Lower leg skin (tissue), 4 donors: ENCODE measurements around the gene TDRKH. TPM values are rescaled to one million over a fixed set of nuclear protein-coding genes. Genes with fewer than 3 reads are reported as not detected.

Source experiments
- DNase-seq, 2 donors: peaks; one replicate each; pipeline ENCODE4 v3.0.0-alpha.2; 2019; ENCODE audit warnings: low spot score in 2 of 2
- H3K4me3 ChIP-seq: fragments of 200-600 bp; sonication (generic); 2 replicates; pipeline ENCODE4 v1.5.1; 2017; ENCODE audit warnings: mild to moderate bottlenecking, low read depth; ENCODE audit not compliant: poor library complexity, severe bottlenecking
- POLR2A ChIP-seq, 2 donors: fragments of 450-650 bp; IDR thresholded peaks; one replicate each; pipeline ENCODE4 v1.6.1; 2016 to 2017; ENCODE audit warnings: antibody characterized with exemption in 2 of 2, mild to moderate bottlenecking in 1 of 2, moderate library complexity in 1 of 2
- WGBS, 2 donors: methylation state at CpG; one replicate each; pipeline ENCODE4 v1.1.5; 2018; 5-methylcytosine and 5-hydroxymethylcytosine counted together
- intact Hi-C: fragments of 100-400 bp; cut with DNase I; formaldehyde crosslinking; loops from one replicate; pipeline ENCODE4 v1.15.0; 2023; ENCODE audit warnings: low total_unique reads
- total RNA-seq, 4 donors: library from RNA; depleted of rRNA; stranded (reverse); fragments of >200 nt; gene quantifications; one replicate each; pipeline ENCODE4 v1.1.0, GENCODE V29; 2016
- TF ChIP-seq, protein P1 (sequence below), 3 donors: fragments of 450-650 bp; IDR thresholded peaks; one replicate each; pipeline ENCODE4 v1.5.1; 2016; ENCODE audit warnings: antibody characterized with exemption in 3 of 3, mild to moderate bottlenecking in 3 of 3, moderate library complexity in 2 of 3

Gene TDRKH
- total RNA-seq, 4 donors from 2014 or later: 2.1 to 3.0 (median 2.6) TPM

DNA sequence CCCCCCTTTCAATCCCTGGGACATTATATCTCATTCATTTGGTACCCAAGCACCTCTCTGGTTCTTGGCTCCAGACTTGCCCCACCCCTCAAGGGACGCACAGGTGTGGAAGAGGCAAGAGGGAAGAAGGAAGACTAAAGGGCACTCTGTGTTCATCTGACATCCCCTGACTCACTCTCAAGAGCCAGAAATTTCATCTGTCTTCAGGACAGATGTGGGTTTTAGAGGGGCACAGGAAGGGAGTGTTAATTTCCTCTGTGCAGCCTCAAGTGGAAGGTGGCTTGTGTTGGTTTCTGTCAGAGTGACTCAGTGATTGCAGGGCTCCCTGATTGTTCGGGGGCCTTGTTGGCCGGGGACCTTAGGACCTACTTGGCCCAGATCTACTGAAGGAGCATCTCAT, 46.9 kb upstream of the TDRKH start:
- 47 to 66% methylated on average over 3 of the region's 3 CpGs for WGBS, 2 donors
- no peak for TF ChIP-seq POLR2A (IDR thresholded peaks at IDR 0.05)
- TF ChIP-seq, protein P1, sequence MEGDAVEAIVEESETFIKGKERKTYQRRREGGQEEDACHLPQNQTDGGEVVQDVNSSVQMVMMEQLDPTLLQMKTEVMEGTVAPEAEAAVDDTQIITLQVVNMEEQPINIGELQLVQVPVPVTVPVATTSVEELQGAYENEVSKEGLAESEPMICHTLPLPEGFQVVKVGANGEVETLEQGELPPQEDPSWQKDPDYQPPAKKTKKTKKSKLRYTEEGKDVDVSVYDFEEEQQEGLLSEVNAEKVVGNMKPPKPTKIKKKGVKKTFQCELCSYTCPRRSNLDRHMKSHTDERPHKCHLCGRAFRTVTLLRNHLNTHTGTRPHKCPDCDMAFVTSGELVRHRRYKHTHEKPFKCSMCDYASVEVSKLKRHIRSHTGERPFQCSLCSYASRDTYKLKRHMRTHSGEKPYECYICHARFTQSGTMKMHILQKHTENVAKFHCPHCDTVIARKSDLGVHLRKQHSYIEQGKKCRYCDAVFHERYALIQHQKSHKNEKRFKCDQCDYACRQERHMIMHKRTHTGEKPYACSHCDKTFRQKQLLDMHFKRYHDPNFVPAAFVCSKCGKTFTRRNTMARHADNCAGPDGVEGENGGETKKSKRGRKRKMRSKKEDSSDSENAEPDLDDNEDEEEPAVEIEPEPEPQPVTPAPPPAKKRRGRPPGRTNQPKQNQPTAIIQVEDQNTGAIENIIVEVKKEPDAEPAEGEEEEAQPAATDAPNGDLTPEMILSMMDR (IDR thresholded peaks at IDR 0.05): no peak
- no peak for DNase-seq
- intact Hi-C loops: loop anchor here (10.0 kb wide), 1 partner anchor 302 kb away; no protein-coding TSS in a partner anchor
- no peak overlapping the region for H3K4me3 ChIP-seq

DNA sequence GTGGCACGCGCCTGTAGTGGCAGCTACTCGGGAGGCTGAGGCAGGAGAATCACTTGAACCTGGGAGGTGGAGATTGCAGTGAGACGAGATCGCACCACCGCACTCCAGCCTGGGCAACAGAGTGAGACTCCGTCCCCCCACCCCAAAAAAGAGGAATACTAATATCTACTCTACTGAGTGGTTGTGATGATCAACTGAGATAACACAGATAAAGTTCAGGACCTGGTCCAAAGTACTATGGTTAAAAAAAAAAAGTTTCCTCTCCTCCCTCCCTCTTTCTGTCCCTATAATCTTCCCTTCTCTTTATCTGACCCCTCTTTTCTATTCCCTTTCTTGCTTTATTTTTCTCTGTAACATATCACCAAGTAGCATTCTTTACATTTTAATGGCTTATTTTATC, 45.3 kb upstream of the TDRKH start:
- 94 to 96% methylated on average over 7 of the region's 7 CpGs for WGBS, 2 donors
- no peak for DNase-seq
- intact Hi-C loops: loop anchor here (10.0 kb wide), 1 partner anchor 301 kb away; no protein-coding TSS in a partner anchor
- TF ChIP-seq POLR2A (IDR thresholded peaks at IDR 0.05): no peak
- TF ChIP-seq, protein P1 (IDR thresholded peaks at IDR 0.05): no peak
- no peak overlapping the region for H3K4me3 ChIP-seq

DNA sequence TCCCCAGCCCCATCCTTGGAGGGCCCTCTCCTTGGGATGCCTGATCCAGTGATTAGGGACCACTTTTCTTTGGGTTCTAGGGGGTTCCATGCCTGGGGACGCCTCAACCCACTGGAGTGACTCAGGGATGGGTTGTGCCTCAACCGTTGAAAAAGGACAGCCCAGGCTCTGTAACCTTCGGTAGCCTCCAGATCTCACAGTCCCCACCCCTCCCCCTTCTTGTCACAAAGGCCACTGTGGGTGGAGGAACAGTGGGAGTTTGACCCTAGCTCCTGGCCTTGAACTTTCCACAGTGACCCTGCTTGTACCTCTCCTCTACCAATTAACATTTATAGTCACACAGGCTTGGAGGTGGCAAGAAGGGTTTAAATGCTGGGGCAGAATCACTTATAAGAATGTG, 43.9 kb upstream of the TDRKH start:
- H3K4me3 ChIP-seq: no peak overlapping the region
- WGBS, 2 donors: 74 to 84% methylated on average over 2 to 3 of the region's 3 CpGs
- intact Hi-C loops: loop anchor here (10.0 kb wide), 1 partner anchor 299 kb away; no protein-coding TSS in a partner anchor
- TF ChIP-seq, protein P1 (IDR thresholded peaks at IDR 0.05): no peak
- no peak for TF ChIP-seq POLR2A (IDR thresholded peaks at IDR 0.05)
- DNase-seq: no peak

DNA sequence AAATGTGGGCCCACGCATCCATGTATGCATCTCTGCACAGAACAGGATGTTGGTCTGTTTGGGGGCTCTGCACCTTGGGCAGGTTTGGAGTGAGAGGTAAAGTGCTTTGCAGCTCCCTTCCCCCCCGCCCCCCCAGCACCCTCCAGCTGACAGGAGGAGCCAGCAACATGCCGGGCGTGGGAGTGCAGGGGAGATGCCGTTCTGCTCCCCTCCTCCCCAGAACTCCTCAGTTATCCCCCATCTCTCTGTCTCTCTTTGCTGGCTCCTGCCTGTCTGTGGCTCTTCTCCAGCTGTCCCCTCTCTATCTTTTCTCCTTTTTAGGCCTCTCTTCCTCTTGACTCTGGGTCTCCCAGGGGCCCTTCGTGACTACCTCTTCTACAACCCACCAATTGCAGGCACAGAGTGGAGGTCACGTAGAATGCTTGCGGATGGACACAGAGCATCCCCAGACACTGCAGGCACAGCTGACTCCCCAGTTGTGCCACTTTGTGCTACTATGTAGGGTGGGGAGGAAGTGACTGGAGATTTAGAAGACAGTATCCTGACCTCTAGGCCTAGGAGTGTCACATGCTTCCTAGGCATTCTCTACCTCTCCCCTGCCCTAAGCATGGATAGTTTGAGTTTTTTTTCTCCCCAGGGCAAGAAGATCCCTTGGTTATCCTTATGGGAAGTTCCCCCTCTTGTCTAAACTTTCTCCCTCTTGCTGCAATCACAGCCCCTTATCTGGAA, 43.0 kb upstream of the TDRKH start:
- TF ChIP-seq, protein P1 (IDR thresholded peaks at IDR 0.05): no peak
- no peak for TF ChIP-seq POLR2A (IDR thresholded peaks at IDR 0.05)
- 73 to 82% methylated on average over 8 of the region's 8 CpGs for WGBS, 2 donors
- intact Hi-C loops: loop anchor here (10.0 kb wide), 1 partner anchor 299 kb away; no protein-coding TSS in a partner anchor
- no peak overlapping the region for H3K4me3 ChIP-seq
- no peak for DNase-seq

DNA sequence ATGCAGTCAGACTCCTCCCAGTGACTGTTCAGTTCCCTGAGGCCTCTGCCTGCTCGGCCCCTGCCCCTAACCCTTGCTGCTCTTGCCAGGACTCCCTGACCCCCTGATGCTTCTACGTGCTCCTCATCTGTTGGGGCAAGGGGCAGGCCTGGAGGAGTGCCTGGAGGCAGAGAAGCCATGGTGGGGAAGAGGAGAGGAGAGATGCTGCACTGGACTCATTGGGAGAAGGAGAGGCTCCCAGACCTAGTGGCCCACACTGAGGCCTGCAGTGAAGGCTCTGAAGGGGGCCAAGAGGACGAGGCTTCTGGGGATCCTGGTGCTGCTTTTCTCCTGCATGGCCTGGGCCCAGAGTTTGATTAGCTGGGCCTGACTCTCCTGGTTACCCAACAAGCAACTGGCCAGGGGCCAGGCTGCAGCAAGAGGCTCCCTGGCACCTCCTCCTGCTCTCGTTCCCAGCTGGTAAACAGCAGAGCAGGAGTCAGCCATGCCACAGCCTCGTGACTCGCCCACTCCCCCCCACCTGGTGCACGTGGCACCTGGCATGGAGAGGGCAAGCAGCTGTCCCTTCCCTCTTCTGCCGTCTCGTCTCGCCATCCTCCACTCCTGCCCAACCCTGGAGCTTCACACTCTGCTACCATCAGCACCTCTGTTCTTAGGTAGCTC, 42.1 kb upstream of the TDRKH start:
- TF ChIP-seq, protein P1 (IDR thresholded peaks at IDR 0.05): no peak
- no peak for TF ChIP-seq POLR2A (IDR thresholded peaks at IDR 0.05)
- intact Hi-C loops: loop anchor here (10.0 kb wide), 1 partner anchor 298 kb away; no protein-coding TSS in a partner anchor
- peak; percentile 73 to 94 for DNase-seq
- 32 to 36% methylated on average over 10 of the region's 10 CpGs for WGBS, 2 donors
- H3K4me3 ChIP-seq: no peak overlapping the region
